Immature natural killer cell (primary cell): ENCODE data around the gene PPP4R2. TPM values are rescaled to one million over a fixed set of nuclear protein-coding genes. Genes with fewer than 3 reads are reported as not detected.

ENCODE experiments used
- DNase-seq, 3 donors: peaks; one replicate each; pipeline ENCODE4 v3.0.0; 2022; ENCODE audit warnings: mixed read lengths in 1 of 3
- H3K27ac Mint-ChIP-seq, 6 donors: one replicate each; pipeline ENCODE4 v1.8.0; 2020; ENCODE audit warnings: mixed read lengths in 6 of 6, mild to moderate bottlenecking in 5 of 6, inconsistent platforms in 4 of 6, moderate library complexity in 3 of 6
- H3K27me3 Mint-ChIP-seq, 3 donors: one replicate each; pipeline ENCODE4 v1.8.0; 2020 to 2021; ENCODE audit warnings: low read depth in 3 of 3, mild to moderate bottlenecking in 3 of 3, mixed read lengths in 3 of 3, moderate library complexity in 3 of 3, inconsistent platforms in 1 of 3
- H3K36me3 Mint-ChIP-seq, 3 donors: one replicate each; pipeline ENCODE4 v1.8.0; 2020; ENCODE audit warnings: mixed read lengths in 3 of 3, inconsistent platforms in 2 of 3, mild to moderate bottlenecking in 2 of 3
- H3K4me1 Mint-ChIP-seq, 2 donors: one replicate each; pipeline ENCODE4 v1.8.0; 2020; ENCODE audit warnings: inconsistent platforms in 2 of 2, mild to moderate bottlenecking in 2 of 2, mixed read lengths in 2 of 2, moderate library complexity in 1 of 2
- H3K4me3 Mint-ChIP-seq, 5 donors: one replicate each; pipeline ENCODE4 v1.8.0; 2020; ENCODE audit warnings: mild to moderate bottlenecking in 5 of 5, mixed read lengths in 5 of 5, inconsistent platforms in 3 of 5, moderate library complexity in 3 of 5
- H3K9me3 Mint-ChIP-seq, 6 donors: one replicate each; pipeline ENCODE4 v1.8.0; 2020; ENCODE audit warnings: mild to moderate bottlenecking in 6 of 6, mixed read lengths in 6 of 6, inconsistent platforms in 4 of 6, moderate library complexity in 3 of 6
- polyA plus RNA-seq, 3 donors: library from polyadenylated mRNA; unstranded; fragments of 300-500 nt; fragmentation: Illumina TruSeq; gene quantifications; one replicate each; pipeline ENCODE4 v1.2.3, GENCODE V29; 2021

Gene PPP4R2
- polyA plus RNA-seq, 3 donors from 2014 or later, result 27.6 to 47.3 (median 44.9) TPM

- Mint-ChIP-seq H3K27ac (no peak overlapping the region), H3K36me3 (no peaks in the 10 kb centered on the region), H3K9me3 (no peaks in the 10 kb centered on the region), H3K4me3 (no peak overlapping the region), H3K4me1 (no peaks in the 10 kb centered on the region), H3K27me3 (peaks cover 0 to 7% (median 1%) of the 10 kb centered on the region in 3 donors)
- peak; percentile 46 to 68 (median 58) for DNase-seq
Observed at GRCh38 chr3:73100741-73101559, 104.3 kb downstream of the PPP4R2 start.

GRCh38 chr3:73101881-73102280, 105.3 kb downstream of the PPP4R2 start:
- no peaks in the 10 kb centered on the region for H3K4me1 Mint-ChIP-seq
- no peak overlapping the region for H3K4me3 Mint-ChIP-seq
- H3K27ac Mint-ChIP-seq, result no peak overlapping the region
- H3K27me3 Mint-ChIP-seq, result peaks cover 0 to 7% (median 1%) of the 10 kb centered on the region in 3 donors
- no peaks in the 10 kb centered on the region for H3K9me3 Mint-ChIP-seq
- DNase-seq, result no peak
- no peaks in the 10 kb centered on the region for H3K36me3 Mint-ChIP-seq

- no peak for DNase-seq
- Mint-ChIP-seq H3K36me3 (no peaks in the 10 kb centered on the region), H3K27ac (no peak overlapping the region), H3K9me3 (no peaks in the 10 kb centered on the region), H3K27me3 (peaks cover 2 to 4% (median 2%) of the 10 kb centered on the region in 3 donors), H3K4me3 (no peak overlapping the region), H3K4me1 (no peaks in the 10 kb centered on the region)
Observed at GRCh38 chr3:73107215-73107614, 110.6 kb downstream of the PPP4R2 start.

- H3K9me3 Mint-ChIP-seq, result no peaks in the 10 kb centered on the region
- no peak overlapping the region for H3K4me3 Mint-ChIP-seq
- H3K27me3 Mint-ChIP-seq, result peaks cover 2 to 4% (median 2%) of the 10 kb centered on the region in 3 donors
- DNase-seq, result no peak
- no peaks in the 10 kb centered on the region for H3K4me1 Mint-ChIP-seq
- no peaks in the 10 kb centered on the region for H3K36me3 Mint-ChIP-seq
- no peak overlapping the region for H3K27ac Mint-ChIP-seq
Observed at GRCh38 chr3:73107676-73108187, 111.1 kb downstream of the PPP4R2 start.

- DNase-seq, result no peak
- no peaks in the 10 kb centered on the region for H3K36me3 Mint-ChIP-seq
- H3K4me1 Mint-ChIP-seq, result no peaks in the 10 kb centered on the region
- peaks cover 2 to 4% (median 2%) of the 10 kb centered on the region in 3 donors for H3K27me3 Mint-ChIP-seq
- no peak overlapping the region for H3K27ac Mint-ChIP-seq
- no peaks in the 10 kb centered on the region for H3K9me3 Mint-ChIP-seq
- no peak overlapping the region for H3K4me3 Mint-ChIP-seq
Observed at GRCh38 chr3:73108750-73109149, 112.1 kb downstream of the PPP4R2 start.

GRCh38 chr3:73110530-73110929, 113.9 kb downstream of the PPP4R2 start:
- Mint-ChIP-seq H3K9me3 (no peaks in the 10 kb centered on the region), H3K27ac (no peak overlapping the region), H3K4me1 (no peaks in the 10 kb centered on the region), H3K36me3 (no peaks in the 10 kb centered on the region), H3K4me3 (no peak overlapping the region), H3K27me3 (peaks cover 0 to 2% (median 2%) of the 10 kb centered on the region in 3 donors)
- no peak for DNase-seq

GRCh38 chr3:73114711-73115110, 118.1 kb downstream of the PPP4R2 start:
- DNase-seq, result no peak
- H3K4me3 Mint-ChIP-seq, result no peak overlapping the region
- no peaks in the 10 kb centered on the region for H3K36me3 Mint-ChIP-seq
- peaks cover 0 to 2% (median 0%) of the 10 kb centered on the region in 3 donors for H3K27me3 Mint-ChIP-seq
- no peaks in the 10 kb centered on the region for H3K9me3 Mint-ChIP-seq
- H3K27ac Mint-ChIP-seq, result no peak overlapping the region
- no peaks in the 10 kb centered on the region for H3K4me1 Mint-ChIP-seq

- H3K27ac Mint-ChIP-seq, result no peak overlapping the region
- no peaks in the 10 kb centered on the region for H3K36me3 Mint-ChIP-seq
- no peaks in the 10 kb centered on the region for H3K9me3 Mint-ChIP-seq
- no peaks in the 10 kb centered on the region for H3K27me3 Mint-ChIP-seq
- no peaks in the 10 kb centered on the region for H3K4me1 Mint-ChIP-seq
- no peak overlapping the region for H3K4me3 Mint-ChIP-seq
- no peak for DNase-seq
Observed at GRCh38 chr3:73115806-73116205, 119.2 kb downstream of the PPP4R2 start.

Other genes with a start within 250 kb of the PPP4R2 start
- 10 to 100 TPM; 12.4 to 27.4 (median 15.3) TPM for gene SHQ1, start 148.4 kb upstream of the PPP4R2 start, polyA plus RNA-seq
- not detected for gene GXYLT2, start 108.8 kb upstream of the PPP4R2 start, polyA plus RNA-seq
- 1 to 10 TPM in 1 of 3 donors, under 1 TPM in 2; 0.16 to 2.1 (median 0.18) TPM for gene EBLN2, start 64.8 kb downstream of the PPP4R2 start, polyA plus RNA-seq